ENCODE data around the gene CHRNB1.
"Not testable (repeated sequence)": the region's sequence is repeated elsewhere in the genome, so short reads cannot be mapped to it uniquely, and the experiment has no call there.

DNA sequence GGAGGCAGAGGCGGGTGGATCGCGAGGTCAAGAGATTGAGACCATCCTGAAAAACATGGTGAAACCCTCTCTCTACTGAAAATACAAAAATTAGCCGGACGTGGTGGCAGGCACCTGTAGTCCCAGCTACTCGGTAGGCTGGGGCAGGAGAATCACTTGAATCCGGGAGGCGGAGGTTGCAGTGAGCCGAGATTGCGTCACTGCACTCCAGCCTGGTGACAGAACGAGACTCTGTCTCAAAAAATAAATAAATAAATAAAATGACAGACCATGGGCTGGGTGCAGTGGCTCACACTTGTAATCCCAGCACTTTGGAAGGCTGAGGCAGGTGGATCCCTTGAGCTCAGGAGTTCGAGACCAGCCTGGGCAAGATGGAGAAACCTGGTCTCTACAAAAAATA is 25.0 kb downstream of the CHRNB1 start:
- not testable (repeated sequence) for TF ChIP-seq CTCF, EZH2, EZH2phosphoT487 (IDR thresholded peaks at IDR 0.05)
